ENCODE measurements around the gene WDFY4. TPM values are rescaled to one million over a fixed set of nuclear protein-coding genes. Genes with fewer than 3 reads are reported as not detected.

The WDFY4 gene
- total RNA-seq, 1 donor from 2014 or later, result not detected

DNA sequence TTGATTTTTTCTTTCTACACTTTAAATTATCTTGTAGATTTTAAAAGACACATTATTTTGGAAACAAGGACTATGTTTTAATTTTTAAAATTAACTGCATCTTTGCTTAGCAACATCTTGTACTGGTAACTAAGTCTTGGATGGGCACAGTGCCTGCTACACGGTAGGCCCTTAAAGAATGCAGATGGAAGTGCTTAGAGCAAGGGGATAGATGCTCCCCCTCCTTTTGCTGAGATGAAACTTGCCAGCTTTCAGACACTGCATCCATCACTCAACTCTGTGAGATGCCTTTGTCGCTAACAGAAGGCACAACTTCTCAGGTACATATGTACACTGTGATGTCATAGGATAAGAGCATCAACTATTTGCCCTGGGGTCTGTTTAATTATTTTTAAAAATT, 151.1 kb downstream of the WDFY4 start:
- Mint-ChIP-seq H3K4me1 (ENCODE audit: low read depth) (peaks cover 2% of the 10 kb centered on the region), H3K27ac (ENCODE audit: unreplicated experiment) (no peak overlapping the region), H3K4me3 (ENCODE audit: unreplicated experiment) (no peak overlapping the region), H3K27me3 (ENCODE audit: low read depth) (peaks cover 5% of the 10 kb centered on the region), H3K36me3 (ENCODE audit: low read depth) (no peaks in the 10 kb centered on the region), H3K9me3 (ENCODE audit: low read depth) (peaks cover 9% of the 10 kb centered on the region)
- TF ChIP-seq, protein P1, sequence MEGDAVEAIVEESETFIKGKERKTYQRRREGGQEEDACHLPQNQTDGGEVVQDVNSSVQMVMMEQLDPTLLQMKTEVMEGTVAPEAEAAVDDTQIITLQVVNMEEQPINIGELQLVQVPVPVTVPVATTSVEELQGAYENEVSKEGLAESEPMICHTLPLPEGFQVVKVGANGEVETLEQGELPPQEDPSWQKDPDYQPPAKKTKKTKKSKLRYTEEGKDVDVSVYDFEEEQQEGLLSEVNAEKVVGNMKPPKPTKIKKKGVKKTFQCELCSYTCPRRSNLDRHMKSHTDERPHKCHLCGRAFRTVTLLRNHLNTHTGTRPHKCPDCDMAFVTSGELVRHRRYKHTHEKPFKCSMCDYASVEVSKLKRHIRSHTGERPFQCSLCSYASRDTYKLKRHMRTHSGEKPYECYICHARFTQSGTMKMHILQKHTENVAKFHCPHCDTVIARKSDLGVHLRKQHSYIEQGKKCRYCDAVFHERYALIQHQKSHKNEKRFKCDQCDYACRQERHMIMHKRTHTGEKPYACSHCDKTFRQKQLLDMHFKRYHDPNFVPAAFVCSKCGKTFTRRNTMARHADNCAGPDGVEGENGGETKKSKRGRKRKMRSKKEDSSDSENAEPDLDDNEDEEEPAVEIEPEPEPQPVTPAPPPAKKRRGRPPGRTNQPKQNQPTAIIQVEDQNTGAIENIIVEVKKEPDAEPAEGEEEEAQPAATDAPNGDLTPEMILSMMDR (IDR thresholded peaks at IDR 0.05), result no peak
- no peak for DNase-seq (ENCODE audit: low spot score)

- Mint-ChIP-seq H3K27me3 (ENCODE audit: low read depth) (peaks cover 5% of the 10 kb centered on the region), H3K4me3 (ENCODE audit: unreplicated experiment) (no peak overlapping the region), H3K27ac (ENCODE audit: unreplicated experiment) (no peak overlapping the region), H3K4me1 (ENCODE audit: low read depth) (peaks cover 2% of the 10 kb centered on the region), H3K36me3 (ENCODE audit: low read depth) (no peaks in the 10 kb centered on the region), H3K9me3 (ENCODE audit: low read depth) (peaks cover 9% of the 10 kb centered on the region)
- TF ChIP-seq, protein P1 (IDR thresholded peaks at IDR 0.05), result no peak
- DNase-seq (ENCODE audit: low spot score), result no peak
These were observed 151.9 kb downstream of the WDFY4 start for GRCh38 chr10:48836605-48837004.

- Mint-ChIP-seq H3K4me1 (ENCODE audit: low read depth) (peaks cover 2% of the 10 kb centered on the region), H3K4me3 (ENCODE audit: unreplicated experiment) (no peak overlapping the region), H3K27me3 (ENCODE audit: low read depth) (peaks cover 11% of the 10 kb centered on the region), H3K9me3 (ENCODE audit: low read depth) (no peaks in the 10 kb centered on the region), H3K27ac (ENCODE audit: unreplicated experiment) (no peak overlapping the region), H3K36me3 (ENCODE audit: low read depth) (no peaks in the 10 kb centered on the region)
- no peak for DNase-seq (ENCODE audit: low spot score)
- TF ChIP-seq, protein P1 (IDR thresholded peaks at IDR 0.05), result no peak
These were observed 154.2 kb downstream of the WDFY4 start for GRCh38 chr10:48838834-48839233.

GRCh38 chr10:48839809-48840679, 155.4 kb downstream of the WDFY4 start:
- H3K27ac Mint-ChIP-seq (ENCODE audit: unreplicated experiment), result no peak overlapping the region
- no peaks in the 10 kb centered on the region for H3K36me3 Mint-ChIP-seq (ENCODE audit: low read depth)
- TF ChIP-seq, protein P1 (IDR thresholded peaks at IDR 0.05), result no peak
- no peaks in the 10 kb centered on the region for H3K9me3 Mint-ChIP-seq (ENCODE audit: low read depth)
- H3K4me1 Mint-ChIP-seq (ENCODE audit: low read depth), result peaks cover 2% of the 10 kb centered on the region
- no peak overlapping the region for H3K4me3 Mint-ChIP-seq (ENCODE audit: unreplicated experiment)
- DNase-seq (ENCODE audit: low spot score), result no peak
- H3K27me3 Mint-ChIP-seq (ENCODE audit: low read depth), result peaks cover 10% of the 10 kb centered on the region

DNA sequence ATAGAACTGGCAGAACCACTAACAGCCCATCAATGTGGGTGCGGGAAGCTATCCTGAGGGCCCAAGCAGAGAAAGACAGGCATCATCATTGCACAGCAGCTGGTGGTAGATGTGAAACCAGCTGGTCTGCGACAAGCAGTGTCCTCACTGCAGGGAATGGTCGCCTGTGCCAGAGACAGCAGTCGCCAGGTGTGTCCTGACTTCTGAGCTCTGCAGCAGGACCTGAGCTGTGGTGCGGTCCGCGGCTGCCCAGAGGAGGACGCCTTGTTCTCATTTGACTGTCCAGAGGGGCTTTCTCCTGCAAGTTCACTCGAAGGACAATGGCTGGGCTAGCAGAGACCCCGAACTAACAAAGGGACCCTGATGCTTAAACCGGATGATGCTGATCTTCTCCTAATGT, 157.6 kb downstream of the WDFY4 start:
- no peaks in the 10 kb centered on the region for H3K36me3 Mint-ChIP-seq (ENCODE audit: low read depth)
- no peak overlapping the region for H3K4me3 Mint-ChIP-seq (ENCODE audit: unreplicated experiment)
- H3K27me3 Mint-ChIP-seq (ENCODE audit: low read depth), result peaks cover 7% of the 10 kb centered on the region
- no peak for DNase-seq (ENCODE audit: low spot score)
- TF ChIP-seq, protein P1 (IDR thresholded peaks at IDR 0.05), result no peak
- H3K4me1 Mint-ChIP-seq (ENCODE audit: low read depth), result peaks cover 2% of the 10 kb centered on the region
- H3K9me3 Mint-ChIP-seq (ENCODE audit: low read depth), result no peaks in the 10 kb centered on the region
- H3K27ac Mint-ChIP-seq (ENCODE audit: unreplicated experiment), result no peak overlapping the region

Measured in chondrocyte (in vitro differentiated cells).